ENCODE results near the gene CD59. TPM values are rescaled to one million over a fixed set of nuclear protein-coding genes. Genes with fewer than 3 reads are reported as not detected.
A peak's percentile ranks its signal among the peaks of the same experiment; 100 is the strongest.
"Not testable (repeated sequence)": the region's sequence is repeated elsewhere in the genome, so short reads cannot be mapped to it uniquely, and the experiment has no call there.

Gene CD59
- total RNA-seq, 2 experiments from 2014 or later = 58.4 to 60.3 TPM

DNA sequence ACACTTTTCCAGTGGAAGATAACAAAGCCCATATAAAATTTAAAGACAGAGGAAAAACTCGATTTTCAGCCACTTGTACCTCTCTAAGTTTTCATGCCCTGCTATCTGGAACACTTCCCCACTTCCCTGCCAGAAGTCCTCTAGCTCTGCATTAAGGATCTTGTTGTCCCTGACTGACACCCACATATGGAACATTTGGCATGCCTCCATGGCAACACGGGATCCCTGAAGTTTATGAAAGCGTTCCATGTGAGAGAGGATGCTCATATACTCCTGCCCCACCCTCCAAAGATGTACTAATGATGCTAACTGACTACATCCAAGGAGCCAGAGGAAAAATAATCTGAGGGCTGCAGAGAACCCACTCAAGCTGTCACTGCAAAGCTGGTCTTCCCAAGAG, 26.8 kb downstream of the CD59 start:
- Mint-ChIP-seq H3K4me3 (no peak overlapping the region), H3K9me3 (no peaks in the 10 kb centered on the region), H3K27me3 (no peaks in the 10 kb centered on the region), H3K27ac (no peak overlapping the region), H3K36me3 (peaks cover 11% of the 10 kb centered on the region), H3K4me1 (no peaks in the 10 kb centered on the region)
- DNase-seq = no peak

DNA sequence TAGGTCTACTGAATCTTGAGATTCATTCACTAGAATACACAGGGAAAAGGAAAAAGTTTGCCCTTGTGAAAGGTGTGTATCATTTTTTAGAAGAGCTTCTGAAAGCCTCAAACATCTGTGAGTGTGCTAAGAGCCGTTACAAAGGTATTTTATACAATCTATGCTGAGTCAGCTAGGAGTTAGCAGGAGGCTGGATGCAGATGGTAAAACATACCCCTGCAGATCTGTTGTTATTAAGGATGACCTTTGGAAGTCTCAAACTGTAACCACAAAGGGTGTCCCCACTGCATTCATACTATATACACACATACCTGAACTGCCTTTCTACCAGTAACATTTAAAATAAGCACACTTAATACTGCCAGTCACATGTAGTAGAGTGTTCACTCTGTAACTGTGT, 27.2 kb downstream of the CD59 start:
- Mint-ChIP-seq H3K27me3 (no peaks in the 10 kb centered on the region), H3K9me3 (no peaks in the 10 kb centered on the region), H3K4me1 (no peaks in the 10 kb centered on the region), H3K27ac (no peak overlapping the region), H3K36me3 (peaks cover 11% of the 10 kb centered on the region), H3K4me3 (no peak overlapping the region)
- no peak for DNase-seq

DNA sequence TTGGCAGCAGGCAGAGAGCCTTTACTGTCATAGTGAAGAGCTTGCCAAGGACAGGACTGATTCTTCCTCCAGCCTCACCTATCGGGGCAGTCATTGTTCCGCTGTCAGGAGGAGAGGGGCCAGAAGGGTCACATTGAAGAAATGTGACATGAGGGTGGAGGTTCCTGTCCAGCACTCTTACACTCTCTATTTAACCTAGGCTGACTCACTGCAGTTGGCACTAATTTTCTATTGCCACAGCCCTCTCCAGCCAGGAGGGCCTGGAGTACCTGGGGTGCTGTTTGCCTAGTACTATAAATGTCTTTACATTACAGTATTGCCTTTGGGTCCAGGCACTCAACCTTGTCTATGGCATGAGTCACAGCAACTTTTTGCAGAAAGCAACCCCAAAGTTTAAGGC, 28.4 kb downstream of the CD59 start:
- H3K27me3 Mint-ChIP-seq, H3K4me3 Mint-ChIP-seq, H3K27ac Mint-ChIP-seq, DNase-seq, H3K9me3 Mint-ChIP-seq, H3K4me1 Mint-ChIP-seq: not testable (repeated sequence)
- H3K36me3 Mint-ChIP-seq = peaks cover 11% of the 10 kb centered on the region

DNA sequence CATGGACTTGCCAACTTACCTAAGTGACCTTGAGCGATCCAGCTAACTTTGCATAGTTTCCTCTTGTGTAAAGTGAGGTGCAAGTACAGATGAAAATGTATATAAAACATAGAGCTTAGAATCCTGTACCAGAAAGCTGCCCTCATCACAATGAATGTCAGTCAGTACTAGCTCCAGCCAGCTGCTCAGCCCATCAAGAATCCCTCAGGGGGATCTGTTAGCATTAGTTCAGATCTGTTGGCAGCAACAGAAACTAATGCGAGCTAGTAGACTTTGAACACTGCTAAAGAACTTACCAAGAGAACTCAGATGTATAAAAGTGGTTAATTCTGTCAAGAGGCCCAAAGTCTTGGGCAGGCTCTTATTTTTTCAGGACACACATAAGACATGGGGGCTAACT, 29.3 kb downstream of the CD59 start:
- Mint-ChIP-seq H3K27ac (no peak overlapping the region), H3K36me3 (peaks cover 8% of the 10 kb centered on the region), H3K27me3 (no peaks in the 10 kb centered on the region), H3K9me3 (no peaks in the 10 kb centered on the region), H3K4me1 (no peaks in the 10 kb centered on the region), H3K4me3 (no peak overlapping the region)
- no peak for DNase-seq

DNA sequence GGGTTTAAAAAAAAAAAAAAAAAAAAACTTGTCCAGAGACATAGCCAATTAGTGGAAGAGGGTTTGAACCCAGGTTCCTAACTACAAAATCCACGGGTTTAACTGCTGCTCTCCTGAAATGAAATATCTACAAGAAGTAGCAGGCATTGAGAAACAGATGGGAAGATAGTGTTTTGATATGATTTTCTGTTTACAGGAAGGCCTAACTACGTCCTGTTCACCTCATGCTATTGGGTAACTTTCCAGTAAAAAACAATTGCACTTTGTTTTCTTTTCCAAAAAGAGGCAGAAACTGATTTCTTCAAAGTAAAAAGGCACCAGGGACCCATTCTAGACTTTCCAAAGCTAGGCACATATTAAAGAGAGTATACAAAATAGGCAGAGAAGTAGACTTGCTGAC, 29.7 kb downstream of the CD59 start:
- DNase-seq = no peak
- Mint-ChIP-seq H3K27ac (no peak overlapping the region), H3K9me3 (no peaks in the 10 kb centered on the region), H3K27me3 (no peaks in the 10 kb centered on the region), H3K4me1 (peaks cover 1% of the 10 kb centered on the region), H3K36me3 (peaks cover 8% of the 10 kb centered on the region), H3K4me3 (no peak overlapping the region)

DNA sequence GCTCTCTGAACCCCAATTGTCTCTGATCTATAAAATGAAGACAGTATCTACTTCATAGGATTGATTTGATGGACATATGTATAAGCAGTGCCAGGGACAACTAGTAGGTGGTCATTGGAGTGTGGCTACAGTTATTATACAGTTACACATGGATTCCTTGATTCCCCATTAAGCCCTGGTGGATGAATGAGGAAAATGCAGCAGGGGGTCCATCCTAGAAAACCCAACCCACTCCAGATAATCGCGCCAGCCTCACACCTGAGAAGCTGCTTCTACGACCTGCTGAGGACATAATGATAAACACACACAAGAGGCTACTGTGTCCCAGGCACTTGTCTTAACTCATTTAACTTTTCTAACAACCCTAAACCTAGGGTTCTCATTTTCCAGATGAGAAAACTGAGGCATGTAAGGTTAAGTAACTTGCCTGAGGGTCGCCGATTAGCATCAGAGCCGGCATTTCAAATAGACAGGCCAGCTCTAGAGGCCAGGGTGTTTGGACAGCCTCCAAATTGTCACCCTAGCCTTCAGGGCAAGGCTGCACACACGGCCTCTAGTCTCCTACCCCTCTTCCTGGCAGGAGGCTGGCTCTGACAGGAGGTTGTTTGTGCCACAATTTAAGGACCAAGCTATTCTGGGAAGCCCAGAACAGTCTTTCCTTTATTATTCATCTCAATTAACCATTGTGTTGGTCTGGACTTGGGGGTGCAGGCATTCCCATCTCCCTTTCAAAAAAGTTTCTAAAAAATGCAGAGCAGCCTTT, 31.8 kb downstream of the CD59 start:
- Mint-ChIP-seq H3K4me1 (peaks cover 13% of the 10 kb centered on the region), H3K27ac (no peak overlapping the region), H3K36me3 (peaks cover 3% of the 10 kb centered on the region), H3K27me3 (no peaks in the 10 kb centered on the region), H3K9me3 (no peaks in the 10 kb centered on the region), H3K4me3 (no peak overlapping the region)
- DNase-seq = no peak

DNA sequence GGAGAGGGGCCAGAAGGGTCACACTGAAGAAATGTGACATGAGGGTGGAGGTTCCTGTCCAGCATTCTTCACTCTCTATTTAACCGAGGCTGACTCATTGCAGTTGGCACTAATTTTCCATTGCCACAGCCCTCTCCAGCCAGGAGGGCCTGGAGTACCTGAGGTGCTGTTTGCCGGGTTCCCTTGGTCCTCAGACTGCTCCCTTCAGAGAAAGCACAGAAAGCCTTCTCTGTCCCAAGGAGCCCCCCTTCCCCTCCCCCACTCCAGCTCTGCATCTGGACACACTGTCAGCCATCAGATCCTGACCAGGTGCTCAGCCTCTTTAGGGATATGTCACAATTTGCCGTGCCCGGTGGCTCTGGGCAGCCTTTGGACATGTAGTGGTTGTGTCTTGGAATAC, 32.4 kb downstream of the CD59 start:
- Mint-ChIP-seq H3K4me1 (peaks cover 13% of the 10 kb centered on the region), H3K27me3 (no peaks in the 10 kb centered on the region), H3K36me3 (peaks cover 2% of the 10 kb centered on the region), H3K9me3 (no peaks in the 10 kb centered on the region), H3K4me3 (no peak overlapping the region), H3K27ac (no peak overlapping the region)
- DNase-seq = no peak

DNA sequence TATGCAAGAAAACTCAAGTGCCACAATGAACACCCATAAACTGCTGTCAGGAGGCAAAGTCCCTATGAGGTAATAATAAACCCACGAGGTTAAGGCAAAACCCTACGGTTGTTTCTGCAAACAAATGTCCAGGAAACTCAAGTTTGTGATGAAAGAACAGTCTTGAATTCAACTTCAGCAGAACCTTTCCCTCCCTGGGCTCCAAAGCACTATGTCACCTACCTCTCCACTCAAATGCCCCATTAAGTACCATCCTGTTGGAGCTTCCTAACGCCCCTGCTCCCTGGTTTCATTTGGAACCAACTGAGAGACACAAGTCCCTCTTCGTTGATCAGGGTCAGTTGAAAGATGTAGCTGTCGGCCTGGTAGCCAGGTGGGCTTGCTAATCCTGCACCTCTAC, 33.0 kb downstream of the CD59 start:
- Mint-ChIP-seq H3K4me1 (peaks cover 13% of the 10 kb centered on the region), H3K4me3 (no peak overlapping the region), H3K36me3 (no peaks in the 10 kb centered on the region), H3K27me3 (no peaks in the 10 kb centered on the region), H3K9me3 (no peaks in the 10 kb centered on the region), H3K27ac (no peak overlapping the region)
- DNase-seq = no peak

DNA sequence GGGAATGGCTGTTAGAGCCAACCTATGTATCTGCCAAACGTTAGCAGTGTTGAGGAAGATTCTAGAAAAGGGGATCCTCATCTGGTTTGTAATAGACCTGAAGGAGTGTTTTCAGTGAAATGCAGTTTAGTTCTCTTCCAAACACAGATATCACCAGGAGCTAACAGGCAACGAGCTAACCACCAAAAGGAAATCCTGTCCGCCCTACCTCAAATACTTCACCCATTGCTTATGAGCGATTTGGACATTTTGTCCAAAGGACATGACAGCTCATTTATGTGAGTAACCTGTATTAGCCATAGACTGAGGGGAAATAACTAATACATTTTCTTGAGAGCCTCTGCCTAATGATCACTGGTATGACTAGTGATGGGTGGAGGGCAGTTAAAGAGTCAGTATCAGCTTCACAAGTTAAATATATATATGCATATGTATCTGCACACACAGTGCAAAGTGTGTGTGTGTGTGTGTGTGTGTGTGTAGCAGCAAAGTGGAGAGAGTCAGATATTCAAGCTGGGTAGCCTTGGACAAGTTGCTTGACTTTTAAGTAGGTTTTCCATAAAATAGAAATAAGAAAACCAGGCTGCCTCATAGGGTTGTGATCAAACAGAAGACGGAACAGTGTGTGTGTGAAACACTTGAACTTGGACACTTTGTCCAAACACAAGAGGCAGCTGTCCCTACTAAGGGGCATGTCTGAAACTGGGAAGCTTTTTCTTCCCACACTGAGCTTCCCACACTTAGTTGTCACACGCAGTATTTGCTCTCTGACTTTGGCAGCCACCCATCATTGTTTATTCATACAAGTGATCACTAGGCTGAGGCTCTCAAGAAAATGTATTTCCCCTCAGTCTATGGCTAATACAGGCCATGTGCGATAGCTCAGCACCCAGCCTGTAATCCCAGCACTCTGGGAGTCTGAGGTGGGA, 34.7 kb downstream of the CD59 start:
- Mint-ChIP-seq H3K4me1 (peaks cover 13% of the 10 kb centered on the region), H3K36me3 (no peaks in the 10 kb centered on the region), H3K27ac (no peak overlapping the region), H3K27me3 (peaks cover 11% of the 10 kb centered on the region), H3K9me3 (no peaks in the 10 kb centered on the region), H3K4me3 (peak overlapping the region; percentile 84)
- DNase-seq = no peak

DNA sequence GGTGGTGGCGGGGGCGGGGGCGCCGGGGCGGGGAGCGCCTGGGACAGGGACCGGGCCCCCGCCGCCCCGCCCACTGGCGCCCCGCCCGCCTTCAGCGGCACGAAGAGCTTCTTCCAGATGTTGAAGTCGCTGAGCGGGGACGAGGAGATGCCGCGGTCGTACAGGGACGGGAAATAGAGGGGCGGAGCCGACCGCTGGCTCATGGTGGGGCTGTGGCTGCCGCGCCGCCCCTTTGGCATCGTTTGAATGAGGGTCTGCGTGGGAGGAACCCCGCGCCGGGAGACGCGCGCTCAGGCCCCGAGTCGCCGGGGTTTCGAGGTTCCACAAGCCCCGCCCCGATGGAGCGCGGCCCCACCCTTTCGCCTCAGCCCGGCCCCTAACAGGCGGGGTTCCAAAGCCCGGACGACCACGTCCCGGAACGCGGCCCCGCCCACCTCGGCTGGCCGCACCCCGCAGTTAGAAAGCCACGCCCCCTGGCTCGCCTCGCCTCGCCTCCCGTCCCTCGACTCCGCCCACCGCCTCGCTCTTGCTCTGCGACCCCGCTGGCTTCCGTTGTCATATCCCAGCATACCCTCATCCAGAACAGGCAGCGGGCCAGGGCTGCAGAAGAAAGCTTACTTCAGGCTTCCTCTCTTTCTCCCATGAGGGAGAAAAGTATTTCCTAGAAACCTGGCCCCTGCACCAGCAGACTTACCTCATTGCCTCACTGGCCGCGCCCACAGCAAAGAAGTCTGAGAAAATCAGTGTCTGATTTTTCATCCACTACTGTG, 35.5 kb downstream of the CD59 start, which contains the start of gene C11orf91:
C11orf91 (minus strand) TSS at position 325 of the 770 bp plus-strand sequence; CDS start at position 239, 86 bp downstream.
- Mint-ChIP-seq H3K4me3 (peak within 1 kb of the TSS; percentile 84), H3K4me1 (peaks cover 16% of the 10 kb centered on the region), H3K9me3 (no peaks in the 10 kb centered on the region), H3K27ac (peak within 1 kb of the TSS; percentile 68), H3K27me3 (peaks cover 11% of the 10 kb centered on the region), H3K36me3 (no peaks in the 10 kb centered on the region)
- DNase-seq = peak; percentile 96

DNA sequence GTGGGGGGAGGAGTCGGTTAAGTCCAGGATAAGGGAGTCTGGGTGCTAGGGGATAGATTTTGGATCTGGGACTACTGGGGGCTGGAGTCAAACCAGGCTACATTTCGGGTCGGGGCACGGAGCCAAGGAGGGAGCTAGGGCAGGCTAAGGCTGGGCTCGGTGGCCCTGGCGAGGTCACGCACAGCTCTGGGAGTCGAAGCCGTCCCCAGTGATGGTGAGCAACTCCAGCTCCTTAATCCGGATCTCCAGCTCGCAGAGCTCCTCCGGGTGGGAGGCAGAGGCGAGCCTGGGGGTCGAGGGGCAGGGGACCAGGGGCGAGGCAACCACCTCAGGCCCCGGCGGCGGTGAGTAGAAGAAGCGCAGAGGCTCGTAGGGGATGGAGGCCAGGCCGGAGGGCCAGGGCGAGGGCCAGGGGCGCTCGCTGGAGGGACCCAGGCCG, 36.1 kb downstream of the CD59 start:
- no peaks in the 10 kb centered on the region for H3K9me3 Mint-ChIP-seq
- DNase-seq = no peak
- H3K4me1 Mint-ChIP-seq = peaks cover 16% of the 10 kb centered on the region
- H3K36me3 Mint-ChIP-seq = no peaks in the 10 kb centered on the region
- H3K27ac Mint-ChIP-seq = no peak overlapping the region
- peaks cover 11% of the 10 kb centered on the region for H3K27me3 Mint-ChIP-seq
- H3K4me3 Mint-ChIP-seq = peak overlapping the region; percentile 59

DNA sequence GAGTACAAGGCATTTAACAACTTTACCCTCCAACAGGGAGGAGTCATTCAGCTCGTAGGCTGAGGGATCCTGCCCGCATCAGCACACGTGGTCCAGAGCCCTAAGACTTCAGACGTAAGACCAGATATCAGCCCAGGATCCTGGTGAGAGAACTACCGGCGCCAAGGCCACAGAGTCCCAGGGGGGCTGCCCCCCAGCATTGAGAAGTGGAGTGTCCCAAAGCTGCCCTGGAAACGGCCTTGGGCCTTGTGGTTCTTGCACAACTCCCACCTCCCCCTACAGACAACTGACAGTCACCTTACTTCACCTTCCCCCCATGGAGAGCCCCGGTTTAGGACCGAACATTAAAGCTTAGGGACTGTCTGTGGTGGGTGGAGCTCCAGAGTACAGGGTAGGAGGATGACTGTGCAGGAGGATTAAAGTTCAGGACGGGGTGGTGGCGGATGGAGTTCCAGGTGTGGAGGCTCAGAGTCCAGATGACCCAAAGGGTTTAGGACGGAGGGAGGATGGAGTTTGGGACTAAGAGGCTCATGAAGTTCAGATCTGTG, 36.6 kb downstream of the CD59 start:
- H3K4me1 Mint-ChIP-seq = peaks cover 16% of the 10 kb centered on the region
- no peak for DNase-seq
- H3K9me3 Mint-ChIP-seq = no peaks in the 10 kb centered on the region
- H3K27me3 Mint-ChIP-seq = peaks cover 11% of the 10 kb centered on the region
- H3K36me3 Mint-ChIP-seq = no peaks in the 10 kb centered on the region
- H3K4me3 Mint-ChIP-seq = peak overlapping the region; percentile 59
- H3K27ac Mint-ChIP-seq = no peak overlapping the region

DNA sequence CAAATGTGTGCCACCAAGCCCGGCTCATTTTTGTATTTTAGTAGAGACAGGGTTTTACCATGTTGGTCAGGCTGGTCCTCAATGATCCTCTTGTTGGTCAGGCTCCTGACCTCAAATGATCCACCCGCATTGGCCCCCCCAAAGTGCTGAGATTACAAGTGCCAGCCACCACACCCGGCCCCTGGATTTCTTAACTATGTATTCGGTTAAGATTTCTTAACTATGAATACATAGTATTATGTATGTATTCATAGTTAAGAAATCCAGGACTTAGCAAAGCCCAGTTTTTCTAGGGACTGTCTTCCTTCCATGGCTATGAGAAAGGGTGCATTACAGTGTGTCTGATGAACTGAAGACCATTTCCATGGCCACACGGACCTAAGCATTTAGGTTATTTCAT, 37.3 kb downstream of the CD59 start:
- Mint-ChIP-seq H3K4me3 (no peak overlapping the region), H3K36me3 (no peaks in the 10 kb centered on the region), H3K4me1 (peaks cover 16% of the 10 kb centered on the region), H3K27me3 (peaks cover 11% of the 10 kb centered on the region), H3K9me3 (no peaks in the 10 kb centered on the region), H3K27ac (no peak overlapping the region)
- DNase-seq = no peak

DNA sequence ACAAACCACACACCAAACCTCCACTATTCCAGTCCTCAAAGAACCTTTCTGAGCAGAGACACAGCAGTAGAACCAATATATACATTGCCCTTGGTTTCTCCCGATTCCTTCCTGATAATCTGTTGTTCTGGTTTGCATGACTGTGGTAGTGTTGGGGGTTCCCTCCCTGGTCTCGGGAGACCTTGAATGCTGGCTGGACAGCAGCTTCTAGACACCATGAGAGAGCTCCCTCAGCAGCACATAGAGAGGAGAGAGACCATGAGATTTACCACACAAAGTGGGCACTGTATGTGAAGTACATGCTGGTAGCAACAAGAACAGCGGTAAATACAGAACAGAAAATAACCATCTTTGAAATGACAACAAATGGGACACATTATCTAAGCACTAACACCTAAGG, 38.2 kb downstream of the CD59 start:
- peaks cover 11% of the 10 kb centered on the region for H3K27me3 Mint-ChIP-seq
- no peak for DNase-seq
- H3K27ac Mint-ChIP-seq = no peak overlapping the region
- no peaks in the 10 kb centered on the region for H3K9me3 Mint-ChIP-seq
- no peak overlapping the region for H3K4me3 Mint-ChIP-seq
- H3K36me3 Mint-ChIP-seq = no peaks in the 10 kb centered on the region
- H3K4me1 Mint-ChIP-seq = peaks cover 16% of the 10 kb centered on the region

Measured in activated naive CD8-positive, alpha-beta T cell treated with anti-CD3 and anti-CD28 coated beads for 36 hours (primary cell).